Head of caudate nucleus (tissue), 42 donors: ENCODE measurements around the gene MGMT.
A peak's percentile ranks its signal among the peaks of the same experiment; 100 is the strongest.

Experiments used
- DNase-seq, 42 donors: peaks; one replicate each; pipeline versions ENCODE4 v3.0.0 to v3.0.0-alpha.2; 2020 to 2021; ENCODE audit warnings: mixed read lengths in 7 of 42
- intact Hi-C: fragments of 100-400 bp; cut with DNase I; formaldehyde crosslinking; loops from one replicate; pipeline ENCODE4 v1.15.0; 2022

MGMT gene

GRCh38 chr10:129626796-129627435 is 159.9 kb downstream of the MGMT start:
- intact Hi-C loops = no loop called here
- peak in 9 of 42 donors; percentile 27 to 65 (median 34) for DNase-seq

- intact Hi-C loops = no loop called here
- no peak for DNase-seq
Observed at GRCh38 chr10:129627442-129627841, 160.4 kb downstream of the MGMT start.

DNA sequence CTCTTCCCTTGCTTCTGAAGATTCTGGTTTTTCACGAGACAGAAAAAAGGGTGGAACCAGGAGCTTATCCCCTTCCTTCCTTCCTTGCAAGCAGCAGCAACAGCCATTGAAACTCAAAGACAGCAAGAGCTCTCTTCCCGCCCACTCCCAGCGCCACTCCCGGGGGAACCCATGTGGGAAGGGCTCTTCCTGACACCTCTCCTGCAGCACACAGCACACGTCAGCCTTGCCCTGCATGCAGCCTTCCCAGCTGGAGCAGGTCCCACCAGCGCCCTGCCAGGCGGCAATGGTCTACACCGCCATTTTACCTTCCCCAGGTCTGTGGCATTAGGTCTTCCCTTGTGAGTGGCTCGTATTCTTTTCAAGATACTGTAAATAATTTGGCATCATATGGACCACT is 161.8 kb downstream of the MGMT start:
- intact Hi-C loops = no loop called here
- DNase-seq = peak in 41 of 42 donors; percentile 35 to 88 (median 73)

- DNase-seq = no peak
- intact Hi-C loops = no loop called here
Observed at GRCh38 chr10:129629911-129630310, 162.9 kb downstream of the MGMT start.

DNA sequence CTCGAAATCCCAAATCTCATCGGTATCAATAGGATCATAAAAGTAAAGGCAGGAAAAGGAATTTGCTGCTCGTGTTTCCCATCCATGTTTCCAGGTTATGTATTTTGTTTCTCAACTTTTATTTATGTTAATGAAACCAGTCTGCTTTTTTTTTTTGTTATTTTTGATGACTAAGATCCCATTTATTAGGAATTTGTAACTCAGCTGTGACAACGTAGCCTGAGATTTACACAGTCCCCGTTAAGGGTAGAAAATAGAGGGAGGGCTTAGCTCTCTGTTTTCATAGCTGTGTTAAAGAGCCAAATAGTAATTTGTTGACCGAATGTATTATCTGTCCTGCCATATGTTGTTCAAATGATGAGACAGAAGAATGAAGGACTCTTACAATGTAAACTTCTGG is 164.0 kb downstream of the MGMT start:
- intact Hi-C loops = no loop called here
- DNase-seq = no peak

DNA sequence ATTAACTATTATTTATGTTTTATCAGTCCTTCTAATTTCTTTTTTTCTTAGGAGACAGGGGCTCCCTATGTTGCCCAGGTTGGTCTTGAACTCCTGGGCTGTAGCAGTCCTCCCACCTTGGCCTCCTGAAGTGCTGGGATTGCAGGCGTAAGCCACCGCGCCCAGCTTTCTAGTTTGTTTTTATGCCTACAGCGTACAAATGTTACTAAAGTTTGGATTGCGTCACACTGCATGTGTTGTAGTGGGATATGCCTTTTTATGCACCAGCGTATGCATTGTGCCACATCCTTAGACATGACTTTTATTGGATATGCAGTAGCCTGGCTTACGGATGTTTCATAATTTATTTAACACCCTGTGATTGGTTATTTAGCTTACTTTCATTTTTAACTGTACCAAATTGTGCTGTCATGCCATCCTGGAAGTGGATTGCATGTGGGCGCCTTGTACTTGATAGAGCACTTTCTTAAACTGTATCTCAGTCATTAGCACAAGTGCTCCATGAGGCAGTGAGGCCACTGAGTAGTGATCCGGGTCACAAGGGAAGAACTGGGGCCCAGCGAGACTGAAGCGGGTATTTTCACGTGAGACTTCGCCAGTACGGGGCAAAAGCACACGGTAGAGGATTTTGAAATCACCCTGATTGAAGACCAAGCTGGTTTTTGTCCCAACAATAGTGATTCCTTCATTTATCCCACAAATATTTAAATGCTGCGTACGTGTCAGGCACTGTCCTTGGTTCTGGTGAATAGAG is 165.0 kb downstream of the MGMT start:
- no peak for DNase-seq
- intact Hi-C loops = no loop called here

DNA sequence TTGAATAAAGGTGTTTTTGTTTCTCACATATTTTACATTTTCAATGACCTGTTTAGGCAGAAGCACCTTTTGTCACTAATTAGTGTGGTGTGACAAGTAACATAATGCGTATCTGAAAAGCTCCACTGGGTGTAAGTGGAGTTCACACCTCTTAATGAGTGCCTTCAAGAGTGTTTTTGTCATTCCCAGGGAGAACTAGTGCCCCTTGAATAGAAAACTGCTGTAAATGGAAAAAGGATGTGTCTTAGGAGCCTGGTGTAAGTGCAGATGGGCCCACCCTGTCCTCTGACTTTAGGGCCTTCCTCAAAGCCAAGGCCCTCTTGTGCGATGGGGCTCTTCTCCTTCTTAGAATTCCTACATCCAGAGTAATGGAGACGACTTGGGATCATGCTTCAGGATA is 170.0 kb downstream of the MGMT start:
- intact Hi-C loops = no loop called here
- no peak for DNase-seq

DNA sequence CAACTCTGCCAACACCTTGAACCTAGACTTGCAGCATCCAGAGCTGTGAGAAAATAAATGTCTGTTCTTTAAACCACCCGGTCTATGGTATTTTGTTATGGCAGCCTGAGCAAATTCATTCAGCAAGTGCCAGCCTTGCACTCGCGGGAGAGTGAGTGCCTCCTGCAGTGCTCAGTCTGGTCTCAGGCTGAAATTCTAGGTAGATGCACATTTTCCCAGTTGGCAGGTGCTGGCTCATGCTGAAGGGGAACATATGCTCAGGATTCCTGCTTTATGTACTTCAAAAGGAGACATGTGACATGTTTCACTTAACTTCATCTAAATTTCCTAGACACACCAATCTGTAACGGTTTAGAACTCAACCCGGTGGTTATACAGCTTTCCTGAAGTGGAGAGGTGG is 170.8 kb downstream of the MGMT start:
- DNase-seq = no peak
- intact Hi-C loops = no loop called here

- intact Hi-C loops = no loop called here
- DNase-seq = no peak
Observed at GRCh38 chr10:129641351-129641750, 174.3 kb downstream of the MGMT start.

- intact Hi-C loops = no loop called here
- DNase-seq = no peak
Observed at GRCh38 chr10:129641982-129642381, 174.9 kb downstream of the MGMT start.

GRCh38 chr10:129642427-129642826 is 175.4 kb downstream of the MGMT start:
- intact Hi-C loops = no loop called here
- no peak for DNase-seq

DNA sequence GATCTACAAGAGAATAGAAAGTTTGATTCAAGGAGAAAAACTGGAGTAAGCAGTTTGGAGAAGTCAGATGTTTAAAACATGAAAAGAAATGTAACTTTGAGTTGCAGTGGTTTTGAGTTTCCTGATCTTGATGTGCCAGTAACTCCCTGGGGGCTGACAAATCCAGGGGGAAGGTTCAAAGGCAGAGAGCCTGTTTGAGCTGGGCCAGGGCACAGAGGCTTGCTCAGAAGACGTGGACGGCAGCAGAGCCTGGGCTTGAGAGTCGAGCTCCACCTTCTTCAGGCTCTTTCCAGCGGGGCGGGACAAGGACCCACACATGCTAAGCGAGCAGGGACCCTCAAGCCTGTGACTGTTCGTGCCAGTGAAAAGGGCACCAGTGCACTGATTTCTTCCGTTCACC is 176.2 kb downstream of the MGMT start:
- intact Hi-C loops = no loop called here
- DNase-seq = no peak

DNA sequence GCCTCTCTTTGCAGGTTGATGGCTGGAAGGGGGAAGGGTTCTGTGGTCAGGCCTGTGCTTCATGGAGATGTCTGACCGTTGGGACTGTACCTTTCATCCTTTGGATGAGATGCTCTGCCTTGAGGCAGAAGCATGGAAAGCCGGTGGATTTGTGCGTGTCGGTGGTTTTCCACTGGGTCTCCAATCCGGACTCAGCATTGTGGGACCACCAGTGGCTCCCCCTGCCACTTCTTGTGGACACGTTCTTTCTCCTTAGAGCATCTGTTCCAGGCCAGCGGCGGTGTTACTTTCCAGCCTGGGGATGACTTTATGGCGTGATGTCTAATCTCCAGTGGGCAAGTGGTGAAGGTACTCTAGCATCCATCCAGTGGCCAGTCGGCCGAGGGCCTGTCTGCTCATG is 178.4 kb downstream of the MGMT start:
- intact Hi-C loops = no loop called here
- no peak for DNase-seq

- intact Hi-C loops = no loop called here
- no peak for DNase-seq
Observed at GRCh38 chr10:129646973-129647372, 179.9 kb downstream of the MGMT start.

DNA sequence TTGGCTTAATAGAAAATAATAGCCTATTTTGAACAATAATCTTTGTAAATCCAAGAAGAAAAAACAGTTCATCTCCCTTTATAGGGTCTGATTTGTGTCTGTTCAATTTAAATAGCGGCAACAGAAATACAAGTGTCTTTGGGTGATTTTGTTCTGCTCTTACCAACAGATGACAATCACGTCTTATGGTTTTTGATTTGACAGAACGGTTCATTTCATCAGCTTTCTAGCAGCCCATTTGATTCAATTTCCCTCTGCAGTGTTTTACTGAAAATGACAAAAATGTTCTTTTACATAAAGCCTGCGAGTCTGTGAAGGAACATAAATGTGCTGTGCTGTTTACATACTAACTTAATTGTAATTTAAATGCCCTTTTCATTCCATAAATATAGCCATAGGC is 180.5 kb downstream of the MGMT start:
- intact Hi-C loops = no loop called here
- no peak for DNase-seq

- intact Hi-C loops = no loop called here
- no peak for DNase-seq
Observed at GRCh38 chr10:129648856-129649255, 181.8 kb downstream of the MGMT start.

DNA sequence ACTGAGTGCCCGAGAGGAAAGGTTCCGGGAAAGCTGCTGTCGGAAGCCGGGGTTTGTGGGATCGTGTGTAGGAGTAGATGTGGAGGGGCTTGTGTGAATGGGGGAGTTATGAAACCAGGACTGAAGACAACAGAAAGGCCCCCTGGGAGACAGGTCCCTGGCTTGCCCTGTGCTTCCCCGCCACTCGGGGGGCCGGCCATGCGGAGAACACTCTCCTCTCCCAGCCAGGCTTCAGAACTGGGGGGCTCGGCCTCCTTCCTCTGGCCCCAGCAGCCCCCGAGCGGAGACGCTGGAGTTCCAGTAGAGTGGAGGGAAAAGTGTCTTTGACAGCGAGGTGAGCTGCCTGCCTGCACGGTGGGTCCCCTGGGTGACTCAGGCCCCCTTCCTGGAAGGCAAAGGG is 185.0 kb downstream of the MGMT start:
- DNase-seq = no peak
- intact Hi-C loops = no loop called here

GRCh38 chr10:129652521-129653201 is 185.6 kb downstream of the MGMT start:
- intact Hi-C loops = no loop called here
- no peak for DNase-seq

DNA sequence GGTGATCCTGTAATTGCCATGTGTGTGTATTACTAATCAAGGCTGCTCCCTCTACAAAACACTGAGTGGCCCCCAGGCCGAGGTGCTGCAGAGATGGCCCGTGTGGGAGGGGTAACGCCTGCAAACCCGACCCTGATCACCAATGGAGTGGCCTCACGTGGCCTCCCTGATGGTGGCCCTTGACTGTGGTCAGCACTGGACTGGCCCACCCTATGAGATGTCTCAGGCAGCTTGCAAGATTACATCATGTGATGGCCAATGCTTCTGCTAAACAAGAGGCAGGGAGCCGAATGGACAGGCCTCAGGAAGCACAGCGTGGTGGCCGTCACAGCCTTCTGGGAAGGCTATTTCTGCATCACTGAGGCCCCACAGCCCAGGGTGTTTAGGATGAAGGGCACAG is 186.4 kb downstream of the MGMT start:
- intact Hi-C loops = no loop called here
- no peak for DNase-seq

DNA sequence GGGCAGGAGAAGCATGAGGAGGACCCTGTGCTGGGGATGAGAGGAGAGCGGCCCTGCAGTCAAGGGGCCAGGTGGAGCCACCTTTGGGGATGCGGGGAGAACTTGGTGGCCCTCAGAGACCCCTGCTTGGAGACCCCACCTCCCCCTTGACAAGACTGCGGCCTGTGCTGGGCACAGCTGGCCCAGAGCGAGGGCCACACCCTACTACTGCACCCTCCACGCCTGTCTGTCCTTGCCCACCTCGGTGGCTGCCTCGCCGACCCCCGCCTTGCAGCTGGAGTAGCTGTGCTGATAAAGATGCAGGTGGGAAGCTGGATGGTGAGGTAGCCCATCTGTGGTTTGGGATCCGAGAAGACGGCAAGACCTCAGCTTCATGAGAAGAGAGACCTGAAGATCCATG is 186.8 kb downstream of the MGMT start:
- intact Hi-C loops = no loop called here

GRCh38 chr10:129654461-129654860 is 187.4 kb downstream of the MGMT start:
- no peak for DNase-seq
- intact Hi-C loops = no loop called here

More for the DNA sequence above, 186.8 kb downstream of the MGMT start:
- no peak for DNase-seq
